Measurements from ENCODE around the gene RNF223. TPM values are rescaled to one million over a fixed set of nuclear protein-coding genes. Genes with fewer than 3 reads are reported as not detected.

The RNF223 gene
- total and polyA plus RNA-seq, 2 of the 13 experiments (the other 11 are each of a cell fraction or from before 2014, with no cell fraction given) = 0.03 TPM; not detected in 1

DNA sequence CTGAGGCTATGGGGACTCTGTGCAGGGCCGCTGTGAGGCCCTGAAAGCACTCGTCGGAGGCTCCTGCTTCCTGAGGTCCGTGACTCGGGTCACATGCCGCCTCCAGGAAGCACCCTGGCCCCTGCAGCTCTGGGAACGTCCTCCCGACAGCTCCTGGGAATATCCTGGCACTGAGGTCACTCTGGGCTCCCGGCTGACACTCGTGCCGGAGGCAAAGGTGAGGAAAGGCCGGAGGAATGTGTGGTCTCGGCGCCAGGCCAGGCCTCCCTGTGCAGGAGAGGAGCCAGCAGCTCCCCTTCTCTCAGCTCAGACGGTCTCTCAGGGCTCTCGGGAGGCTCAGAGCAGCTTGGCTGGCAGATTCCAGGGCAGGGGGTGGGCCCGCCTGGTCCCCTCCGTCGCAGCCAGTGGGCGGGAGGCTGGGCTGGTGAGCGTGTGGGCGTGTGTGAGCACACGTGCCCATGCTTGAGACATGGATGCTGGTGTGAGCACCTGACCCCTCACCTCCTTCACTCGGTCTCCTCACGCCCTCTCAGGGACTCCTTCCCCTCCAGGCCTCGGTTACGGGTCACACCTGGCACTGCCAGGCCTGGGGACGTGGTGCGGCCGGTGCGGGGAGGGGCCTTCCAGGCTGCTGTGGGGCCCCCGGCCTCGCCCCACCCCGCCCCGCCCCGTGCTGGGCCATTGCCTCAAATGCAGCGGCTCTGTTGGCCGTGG is 5.5 kb upstream of the RNF223 start (continued):
- TF ChIP-seq, protein P1, sequence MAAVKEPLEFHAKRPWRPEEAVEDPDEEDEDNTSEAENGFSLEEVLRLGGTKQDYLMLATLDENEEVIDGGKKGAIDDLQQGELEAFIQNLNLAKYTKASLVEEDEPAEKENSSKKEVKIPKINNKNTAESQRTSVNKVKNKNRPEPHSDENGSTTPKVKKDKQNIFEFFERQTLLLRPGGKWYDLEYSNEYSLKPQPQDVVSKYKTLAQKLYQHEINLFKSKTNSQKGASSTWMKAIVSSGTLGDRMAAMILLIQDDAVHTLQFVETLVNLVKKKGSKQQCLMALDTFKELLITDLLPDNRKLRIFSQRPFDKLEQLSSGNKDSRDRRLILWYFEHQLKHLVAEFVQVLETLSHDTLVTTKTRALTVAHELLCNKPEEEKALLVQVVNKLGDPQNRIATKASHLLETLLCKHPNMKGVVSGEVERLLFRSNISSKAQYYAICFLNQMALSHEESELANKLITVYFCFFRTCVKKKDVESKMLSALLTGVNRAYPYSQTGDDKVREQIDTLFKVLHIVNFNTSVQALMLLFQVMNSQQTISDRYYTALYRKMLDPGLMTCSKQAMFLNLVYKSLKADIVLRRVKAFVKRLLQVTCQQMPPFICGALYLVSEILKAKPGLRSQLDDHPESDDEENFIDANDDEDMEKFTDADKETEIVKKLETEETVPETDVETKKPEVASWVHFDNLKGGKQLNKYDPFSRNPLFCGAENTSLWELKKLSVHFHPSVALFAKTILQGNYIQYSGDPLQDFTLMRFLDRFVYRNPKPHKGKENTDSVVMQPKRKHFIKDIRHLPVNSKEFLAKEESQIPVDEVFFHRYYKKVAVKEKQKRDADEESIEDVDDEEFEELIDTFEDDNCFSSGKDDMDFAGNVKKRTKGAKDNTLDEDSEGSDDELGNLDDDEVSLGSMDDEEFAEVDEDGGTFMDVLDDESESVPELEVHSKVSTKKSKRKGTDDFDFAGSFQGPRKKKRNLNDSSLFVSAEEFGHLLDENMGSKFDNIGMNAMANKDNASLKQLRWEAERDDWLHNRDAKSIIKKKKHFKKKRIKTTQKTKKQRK (IDR thresholded peaks at IDR 0.05; ENCODE audit: low read length) = no peak
- TF ChIP-seq, protein P2, sequence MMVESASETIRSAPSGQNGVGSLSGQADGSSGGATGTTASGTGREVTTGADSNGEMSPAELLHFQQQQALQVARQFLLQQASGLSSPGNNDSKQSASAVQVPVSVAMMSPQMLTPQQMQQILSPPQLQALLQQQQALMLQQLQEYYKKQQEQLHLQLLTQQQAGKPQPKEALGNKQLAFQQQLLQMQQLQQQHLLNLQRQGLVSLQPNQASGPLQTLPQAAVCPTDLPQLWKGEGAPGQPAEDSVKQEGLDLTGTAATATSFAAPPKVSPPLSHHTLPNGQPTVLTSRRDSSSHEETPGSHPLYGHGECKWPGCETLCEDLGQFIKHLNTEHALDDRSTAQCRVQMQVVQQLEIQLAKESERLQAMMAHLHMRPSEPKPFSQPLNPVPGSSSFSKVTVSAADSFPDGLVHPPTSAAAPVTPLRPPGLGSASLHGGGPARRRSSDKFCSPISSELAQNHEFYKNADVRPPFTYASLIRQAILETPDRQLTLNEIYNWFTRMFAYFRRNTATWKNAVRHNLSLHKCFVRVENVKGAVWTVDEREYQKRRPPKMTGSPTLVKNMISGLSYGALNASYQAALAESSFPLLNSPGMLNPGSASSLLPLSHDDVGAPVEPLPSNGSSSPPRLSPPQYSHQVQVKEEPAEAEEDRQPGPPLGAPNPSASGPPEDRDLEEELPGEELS (CRISPR knock-in tag; IDR thresholded peaks at IDR 0.05) = peak; percentile 39; the same call in 1 of the 2 replicates
- TF ChIP-seq, protein P3, sequence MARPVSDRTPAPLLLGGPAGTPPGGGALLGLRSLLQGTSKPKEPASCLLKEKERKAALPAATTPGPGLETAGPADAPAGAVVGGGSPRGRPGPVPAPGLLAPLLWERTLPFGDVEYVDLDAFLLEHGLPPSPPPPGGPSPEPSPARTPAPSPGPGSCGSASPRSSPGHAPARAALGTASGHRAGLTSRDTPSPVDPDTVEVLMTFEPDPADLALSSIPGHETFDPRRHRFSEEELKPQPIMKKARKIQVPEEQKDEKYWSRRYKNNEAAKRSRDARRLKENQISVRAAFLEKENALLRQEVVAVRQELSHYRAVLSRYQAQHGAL (CRISPR knock-in tag; IDR thresholded peaks at IDR 0.05; ENCODE audit: not compliant biosample characterization) = no peak
- TF ChIP-seq ZFP36L1 (CRISPR knock-in tag; IDR thresholded peaks at IDR 0.05) (0 out of 2 replicates have a peak, but pooled peaks have one; percentile 48), ZNF678 (CRISPR knock-in tag; IDR thresholded peaks at IDR 0.05) (no peak), ZNF772 (CRISPR knock-in tag; IDR thresholded peaks at IDR 0.05) (no peak; the same call in 1 of the 2 replicates), ZNF335 (CRISPR knock-in tag; IDR thresholded peaks at IDR 0.05) (no peak), MZF1 (CRISPR knock-in tag; IDR thresholded peaks at IDR 0.05; ENCODE audit: borderline replicate concordance) (no peak), ZNF720 (CRISPR knock-in tag; IDR thresholded peaks at IDR 0.05) (0 out of 2 replicates have a peak, but pooled peaks have one; percentile 52), ZNF484 (CRISPR knock-in tag; IDR thresholded peaks at IDR 0.05; ENCODE audit: borderline replicate concordance, low read depth) (no peak), ZNF430 (CRISPR knock-in tag; IDR thresholded peaks at IDR 0.05) (peak; percentile 85; the same call in 1 of the 2 replicates), ZNF101 (CRISPR knock-in tag; IDR thresholded peaks at IDR 0.05; ENCODE audit: borderline replicate concordance, low read depth) (no peak), ZMYM4 (CRISPR knock-in tag; IDR thresholded peaks at IDR 0.05) (peak; percentile 41; the same call in 1 of the 2 replicates), ZFP36L2 (CRISPR knock-in tag; IDR thresholded peaks at IDR 0.05) (no peak)
- TF ChIP-seq, protein P4, sequence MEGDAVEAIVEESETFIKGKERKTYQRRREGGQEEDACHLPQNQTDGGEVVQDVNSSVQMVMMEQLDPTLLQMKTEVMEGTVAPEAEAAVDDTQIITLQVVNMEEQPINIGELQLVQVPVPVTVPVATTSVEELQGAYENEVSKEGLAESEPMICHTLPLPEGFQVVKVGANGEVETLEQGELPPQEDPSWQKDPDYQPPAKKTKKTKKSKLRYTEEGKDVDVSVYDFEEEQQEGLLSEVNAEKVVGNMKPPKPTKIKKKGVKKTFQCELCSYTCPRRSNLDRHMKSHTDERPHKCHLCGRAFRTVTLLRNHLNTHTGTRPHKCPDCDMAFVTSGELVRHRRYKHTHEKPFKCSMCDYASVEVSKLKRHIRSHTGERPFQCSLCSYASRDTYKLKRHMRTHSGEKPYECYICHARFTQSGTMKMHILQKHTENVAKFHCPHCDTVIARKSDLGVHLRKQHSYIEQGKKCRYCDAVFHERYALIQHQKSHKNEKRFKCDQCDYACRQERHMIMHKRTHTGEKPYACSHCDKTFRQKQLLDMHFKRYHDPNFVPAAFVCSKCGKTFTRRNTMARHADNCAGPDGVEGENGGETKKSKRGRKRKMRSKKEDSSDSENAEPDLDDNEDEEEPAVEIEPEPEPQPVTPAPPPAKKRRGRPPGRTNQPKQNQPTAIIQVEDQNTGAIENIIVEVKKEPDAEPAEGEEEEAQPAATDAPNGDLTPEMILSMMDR (CRISPR knock-in tag; IDR thresholded peaks at IDR 0.05) = no peak
- TF ChIP-seq, protein P5, sequence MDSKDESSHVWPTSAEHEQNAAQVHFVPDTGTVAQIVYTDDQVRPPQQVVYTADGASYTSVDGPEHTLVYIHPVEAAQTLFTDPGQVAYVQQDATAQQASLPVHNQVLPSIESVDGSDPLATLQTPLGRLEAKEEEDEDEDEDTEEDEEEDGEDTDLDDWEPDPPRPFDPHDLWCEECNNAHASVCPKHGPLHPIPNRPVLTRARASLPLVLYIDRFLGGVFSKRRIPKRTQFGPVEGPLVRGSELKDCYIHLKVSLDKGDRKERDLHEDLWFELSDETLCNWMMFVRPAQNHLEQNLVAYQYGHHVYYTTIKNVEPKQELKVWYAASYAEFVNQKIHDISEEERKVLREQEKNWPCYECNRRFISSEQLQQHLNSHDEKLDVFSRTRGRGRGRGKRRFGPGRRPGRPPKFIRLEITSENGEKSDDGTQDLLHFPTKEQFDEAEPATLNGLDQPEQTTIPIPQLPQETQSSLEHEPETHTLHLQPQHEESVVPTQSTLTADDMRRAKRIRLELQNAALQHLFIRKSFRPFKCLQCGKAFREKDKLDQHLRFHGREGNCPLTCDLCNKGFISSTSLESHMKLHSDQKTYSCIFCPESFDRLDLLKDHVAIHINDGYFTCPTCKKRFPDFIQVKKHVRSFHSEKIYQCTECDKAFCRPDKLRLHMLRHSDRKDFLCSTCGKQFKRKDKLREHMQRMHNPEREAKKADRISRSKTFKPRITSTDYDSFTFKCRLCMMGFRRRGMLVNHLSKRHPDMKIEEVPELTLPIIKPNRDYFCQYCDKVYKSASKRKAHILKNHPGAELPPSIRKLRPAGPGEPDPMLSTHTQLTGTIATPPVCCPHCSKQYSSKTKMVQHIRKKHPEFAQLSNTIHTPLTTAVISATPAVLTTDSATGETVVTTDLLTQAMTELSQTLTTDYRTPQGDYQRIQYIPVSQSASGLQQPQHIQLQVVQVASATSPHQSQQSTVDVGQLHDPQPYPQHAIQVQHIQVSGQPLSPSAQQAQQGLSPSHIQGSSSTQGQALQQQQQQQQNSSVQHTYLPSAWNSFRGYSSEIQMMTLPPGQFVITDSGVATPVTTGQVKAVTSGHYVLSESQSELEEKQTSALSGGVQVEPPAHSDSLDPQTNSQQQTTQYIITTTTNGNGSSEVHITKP (CRISPR knock-in tag; IDR thresholded peaks at IDR 0.05; ENCODE audit: low read depth) = no peak

Measured in HepG2 (cell line).